Measurements from ENCODE around the gene WDR35. TPM values are rescaled to one million over a fixed set of nuclear protein-coding genes. Genes with fewer than 3 reads are reported as not detected.
A peak's percentile ranks its signal among the peaks of the same experiment; 100 is the strongest.
"Not testable (repeated sequence)": the region's sequence is repeated elsewhere in the genome, so short reads cannot be mapped to it uniquely, and the experiment has no call there.

WDR35 gene
- total RNA-seq, 1 donor from 2014 or later, result 8.7 TPM

DNA sequence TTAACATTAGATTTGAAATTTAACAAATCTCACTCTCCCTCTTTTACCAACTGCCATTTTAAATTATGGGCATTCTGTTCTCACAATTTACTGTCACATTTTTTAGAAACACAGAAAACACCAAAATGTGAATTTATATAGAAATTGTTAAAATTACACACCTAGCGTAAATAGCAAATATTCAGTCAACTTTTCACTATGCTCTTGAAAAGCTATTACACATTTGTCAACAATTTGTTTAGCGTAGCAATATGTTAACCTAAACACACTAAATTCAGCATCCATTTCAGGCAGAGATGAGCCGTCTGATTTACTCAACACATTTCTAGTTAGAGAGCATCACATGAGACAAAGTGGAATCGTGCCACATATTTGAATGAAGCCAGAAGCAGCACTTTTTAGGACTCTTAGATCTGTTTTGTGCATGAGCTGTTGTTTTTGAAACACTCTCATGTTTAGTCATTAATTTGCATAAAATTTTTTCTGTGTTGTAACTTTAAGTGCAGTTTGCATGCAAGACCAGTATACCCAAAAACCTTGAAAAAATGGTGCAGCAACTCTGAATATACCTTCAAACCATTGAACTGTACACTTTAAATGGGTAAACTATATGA is 96.3 kb downstream of the WDR35 start:
- no peak for DNase-seq

DNA sequence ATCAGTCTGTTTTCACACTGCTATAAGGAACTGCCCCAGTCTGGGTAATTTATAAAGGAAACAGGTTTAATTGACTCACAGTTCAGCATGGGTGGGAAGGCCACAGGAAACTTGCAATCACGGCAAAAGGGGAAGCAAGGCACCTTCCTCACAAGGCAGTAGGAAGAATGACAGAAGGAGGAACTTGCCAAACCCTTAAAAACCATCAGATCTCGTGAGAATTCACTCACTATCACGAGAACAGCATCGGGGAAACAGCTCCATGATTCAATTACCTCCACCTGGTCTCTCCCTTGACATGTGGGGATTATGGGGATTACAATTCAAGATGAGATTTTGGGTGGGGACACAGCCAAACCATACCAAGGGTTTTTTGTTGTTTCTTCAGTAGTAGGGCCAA is 97.9 kb downstream of the WDR35 start:
- DNase-seq, result peak; percentile 63

DNA sequence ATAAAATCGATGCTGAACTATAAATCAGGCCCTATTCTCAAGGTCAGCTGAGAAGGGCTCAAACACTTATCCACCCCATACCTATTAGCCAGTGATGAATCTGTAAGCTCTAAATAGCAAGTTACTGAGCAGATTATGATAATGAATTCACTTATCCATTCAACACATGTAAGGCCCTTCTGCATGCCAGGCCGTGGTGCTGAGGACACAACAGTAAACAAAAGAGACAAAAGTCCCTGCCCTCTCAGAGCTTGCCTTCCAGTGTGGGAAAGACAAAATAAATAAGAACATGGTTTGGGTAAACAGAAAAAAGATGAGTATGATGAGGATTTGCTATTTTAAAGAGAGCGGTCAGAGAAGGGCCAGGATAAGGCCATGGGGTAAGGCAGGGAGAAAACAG is 99.8 kb downstream of the WDR35 start:
- DNase-seq, result no peak

DNA sequence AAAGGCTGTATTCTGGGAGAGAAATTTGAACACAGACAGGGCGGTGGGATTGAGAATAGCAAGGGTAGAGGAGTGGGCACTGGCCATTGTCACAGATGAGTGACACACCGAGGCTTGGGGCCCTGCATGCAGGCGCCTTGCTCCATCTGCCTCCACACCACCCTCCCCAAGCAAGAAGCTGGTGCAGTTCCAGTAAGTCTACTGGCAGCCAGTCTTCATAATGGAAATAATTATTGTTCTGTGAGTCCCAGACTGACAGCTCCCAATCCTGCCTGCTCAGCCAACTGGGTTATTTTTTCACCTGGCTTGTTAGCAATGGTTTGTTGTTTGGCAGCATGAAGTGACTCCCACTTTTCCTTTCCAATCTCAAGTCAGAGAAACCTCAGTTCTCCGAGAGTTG is 101.1 kb downstream of the WDR35 start:
- DNase-seq, result no peak

DNA sequence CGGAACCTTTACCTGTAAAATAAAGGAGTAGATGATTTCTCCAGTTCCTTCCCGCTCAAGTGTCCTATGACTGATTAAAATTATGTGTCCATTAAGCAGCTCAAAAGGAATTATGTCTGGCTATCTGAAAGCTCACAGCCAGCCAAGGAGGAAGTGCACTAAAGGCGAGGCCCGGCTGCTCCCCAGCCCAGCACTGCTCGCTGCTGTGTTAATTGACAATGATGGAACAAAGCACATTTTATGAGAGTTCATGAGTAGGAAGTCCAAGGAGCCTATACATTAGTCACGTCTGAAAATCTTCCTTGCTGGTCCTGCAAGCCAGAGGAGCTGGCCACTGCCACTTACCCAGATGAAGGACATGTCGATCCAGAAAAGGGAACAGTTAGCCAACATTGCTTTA is 102.4 kb downstream of the WDR35 start:
- DNase-seq, result no peak

DNA sequence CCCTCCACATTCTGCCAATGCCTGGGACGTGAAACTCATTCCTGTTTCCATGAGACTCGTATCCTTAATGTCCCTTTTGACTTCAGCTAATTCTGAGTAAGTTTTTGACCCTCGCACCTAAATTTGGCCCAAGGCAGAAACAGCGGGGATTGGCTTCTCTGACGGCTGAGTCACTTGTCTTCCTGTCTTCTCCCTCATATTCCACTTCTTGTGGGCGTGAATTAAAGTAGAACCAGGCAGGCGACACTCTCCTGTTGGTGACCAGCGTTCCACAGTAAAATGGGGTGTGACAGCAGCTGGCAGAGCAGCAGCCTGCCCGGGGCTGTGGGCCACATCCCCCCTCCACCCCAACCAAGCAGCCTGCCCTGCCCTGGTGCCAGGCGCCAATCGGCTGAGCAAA is 103.6 kb downstream of the WDR35 start:
- no peak for DNase-seq

DNA sequence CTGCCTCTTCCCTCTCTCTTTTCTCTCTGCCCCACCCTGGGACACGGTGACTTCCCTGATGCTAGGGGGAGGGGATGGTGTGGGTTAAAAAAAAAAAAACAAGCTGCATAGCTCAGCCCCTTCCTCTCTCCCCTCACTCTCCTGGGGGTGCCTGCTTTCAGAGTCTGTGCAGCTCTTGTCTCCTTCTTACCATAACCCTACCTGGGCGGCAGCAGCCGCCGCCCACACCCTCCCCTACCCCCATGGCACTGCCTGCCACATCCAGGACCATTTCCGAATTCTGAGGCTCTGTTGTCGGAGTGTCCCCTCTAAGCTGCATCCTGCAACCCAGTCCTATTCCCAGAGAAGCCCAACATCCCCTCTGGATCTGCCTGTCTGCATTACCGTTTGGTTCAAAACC is 104.1 kb downstream of the WDR35 start:
- DNase-seq, result no peak

DNA sequence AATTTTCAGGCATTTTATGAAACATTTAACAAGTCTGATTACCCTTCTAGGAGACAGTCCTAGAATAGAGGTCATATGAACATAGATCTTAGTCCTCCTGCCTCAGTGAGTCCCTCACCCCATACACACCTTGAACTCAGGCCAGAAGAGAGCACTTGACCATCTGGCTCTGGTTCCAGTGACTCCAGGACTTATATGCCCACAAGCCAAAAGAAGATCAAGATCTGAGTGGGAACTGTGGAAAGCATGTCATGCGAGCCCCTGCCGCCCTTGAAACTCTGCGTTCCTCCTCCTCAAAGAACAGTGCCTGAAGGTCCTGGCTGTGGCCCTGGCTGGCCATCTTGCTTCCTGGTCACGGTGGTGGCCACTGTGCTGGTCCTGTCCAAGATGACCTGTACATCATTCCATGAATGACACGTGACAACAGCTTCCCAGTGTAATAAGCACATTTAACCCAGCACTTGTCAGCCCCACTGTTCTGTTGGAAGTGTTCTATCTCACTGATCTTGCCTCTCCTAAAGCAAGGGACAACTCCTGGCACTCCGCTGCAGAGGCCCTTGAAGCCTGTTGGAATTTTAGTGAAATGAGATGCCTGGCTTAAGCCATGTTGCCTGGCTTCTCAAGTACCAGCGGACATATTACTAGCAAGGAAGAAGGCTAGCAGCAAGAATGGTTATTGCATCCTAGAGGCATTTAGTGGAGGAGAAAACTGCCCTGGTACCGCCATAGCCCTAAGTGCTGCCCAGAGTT is 105.8 kb downstream of the WDR35 start:
- no peak for DNase-seq

DNA sequence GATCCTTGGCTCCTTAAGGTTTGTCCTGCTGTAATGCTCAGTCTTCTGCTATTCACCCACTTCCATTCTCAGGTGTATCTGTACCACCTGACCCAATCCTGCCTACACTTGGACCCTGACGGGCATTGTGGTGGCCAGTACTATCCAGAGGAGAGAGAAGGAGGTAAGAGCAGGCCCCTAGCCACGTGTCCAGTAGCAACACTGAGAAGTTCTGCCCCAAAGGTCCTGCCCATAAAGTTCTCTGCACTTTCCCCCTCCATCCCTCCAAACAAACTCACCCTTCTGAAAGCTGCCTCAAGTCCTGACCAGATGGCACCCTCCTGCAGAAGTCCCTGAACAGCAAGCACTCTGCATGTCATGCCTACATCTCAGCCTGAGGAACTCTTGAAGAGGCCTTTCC is 106.4 kb downstream of the WDR35 start:
- no peak for DNase-seq

DNA sequence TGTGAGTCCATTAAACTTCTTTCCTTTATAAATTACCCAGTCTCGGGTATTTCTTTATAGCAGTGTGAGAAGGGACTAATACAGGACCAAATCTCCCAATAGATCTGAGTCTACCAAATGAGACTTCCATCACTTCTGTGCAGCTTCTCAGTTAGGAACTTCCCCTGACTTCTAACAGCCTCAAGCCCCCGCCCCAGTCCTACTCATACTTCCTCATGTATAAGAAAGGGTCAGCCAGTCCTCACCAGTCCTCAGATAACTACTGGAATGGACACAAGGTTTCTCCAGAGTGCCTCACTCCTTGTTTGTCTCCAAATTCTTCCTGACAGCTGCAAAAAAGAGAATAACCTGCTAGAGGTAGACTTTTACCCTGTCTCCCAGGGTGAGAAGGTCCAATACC is 107.6 kb downstream of the WDR35 start:
- DNase-seq, result no peak

DNA sequence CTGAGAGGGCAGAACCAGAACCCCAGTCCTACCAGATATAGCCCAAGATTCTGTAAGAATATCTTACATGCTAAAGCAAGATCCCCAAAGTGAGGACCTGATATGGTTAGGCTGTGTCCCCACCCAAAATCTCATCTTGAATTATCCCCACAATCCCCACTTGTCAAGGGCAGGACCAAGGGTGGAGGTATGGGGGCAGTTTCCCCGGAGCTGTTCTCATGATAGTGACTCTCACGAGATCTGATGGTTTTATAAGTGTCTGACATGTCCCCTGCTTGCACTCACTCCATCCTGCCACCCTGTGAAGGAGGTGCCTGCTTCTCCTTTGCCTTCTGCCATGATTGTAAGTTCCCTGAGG is 108.0 kb downstream of the WDR35 start:
- no peak for DNase-seq

DNA sequence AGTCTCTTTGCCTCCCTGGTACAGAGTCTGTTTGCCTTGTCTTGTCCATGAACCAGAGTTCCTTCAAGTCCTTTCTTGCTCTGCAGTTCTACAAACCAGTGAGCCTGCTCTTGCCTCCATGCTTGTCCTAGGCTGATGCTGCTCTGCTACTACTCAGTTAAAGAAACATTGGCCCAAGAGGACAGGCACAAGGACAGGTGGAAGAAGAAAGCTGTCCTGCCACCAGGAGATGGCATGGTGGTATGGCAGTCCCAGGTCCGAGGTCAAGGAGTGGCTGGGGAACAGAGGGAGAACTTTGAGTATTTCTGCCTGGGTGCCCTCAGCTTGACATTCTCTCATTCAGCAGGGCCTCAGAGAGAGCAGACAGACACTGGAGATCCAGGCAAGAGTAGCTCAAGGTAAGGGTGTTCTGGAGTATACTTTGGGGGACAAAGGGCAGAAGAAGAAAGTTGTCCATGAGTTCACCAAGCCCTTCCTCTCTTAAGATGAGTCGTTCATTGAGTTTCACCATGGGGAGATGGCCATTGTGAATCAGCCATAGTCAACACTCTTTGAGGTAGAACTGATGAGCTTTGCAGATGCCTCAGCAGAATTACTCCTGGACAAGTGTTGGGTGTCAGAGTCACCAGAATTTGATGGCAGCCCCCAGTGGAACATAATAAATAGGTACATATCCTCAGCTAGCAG is 108.5 kb downstream of the WDR35 start:
- no peak for DNase-seq

DNA sequence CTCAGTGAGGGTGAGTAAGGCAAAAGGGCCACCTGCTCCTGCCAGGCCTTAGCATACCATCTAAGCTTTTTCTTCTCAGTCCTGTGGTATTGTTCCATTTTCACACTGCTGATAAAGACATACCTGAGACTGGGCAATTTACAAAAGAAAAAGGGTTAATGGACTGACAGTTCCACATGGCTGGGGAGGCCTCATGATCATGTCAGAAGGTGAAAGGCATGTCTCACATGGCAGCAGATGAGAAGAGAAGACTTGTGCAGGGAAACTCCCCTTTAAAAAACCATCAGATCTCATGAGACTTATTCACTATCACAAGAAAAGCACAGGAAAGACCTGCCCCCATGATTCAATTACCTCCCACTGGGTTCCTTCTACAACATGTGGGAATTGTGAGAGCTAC is 109.7 kb downstream of the WDR35 start:
- not testable (repeated sequence) for DNase-seq

DNA sequence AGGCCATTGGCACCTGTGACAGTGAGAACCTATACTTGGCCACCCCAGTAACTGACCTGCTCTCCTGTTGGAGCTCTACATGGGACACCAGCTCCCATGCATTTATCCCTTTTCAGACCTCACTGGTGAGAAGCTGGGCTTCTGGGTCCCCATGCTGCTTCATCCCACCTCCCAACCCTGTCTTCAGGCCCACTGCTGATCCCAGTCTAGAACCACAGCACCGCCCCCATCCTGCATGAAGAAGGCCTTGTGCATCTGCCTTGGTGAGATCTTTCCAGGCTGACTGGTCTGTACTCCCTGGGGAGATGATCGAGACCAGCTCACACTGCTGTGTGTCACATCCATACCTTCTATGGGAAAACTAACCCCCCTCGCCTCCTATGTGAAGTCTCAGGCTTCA is 110.8 kb downstream of the WDR35 start:
- DNase-seq, result no peak

DNA sequence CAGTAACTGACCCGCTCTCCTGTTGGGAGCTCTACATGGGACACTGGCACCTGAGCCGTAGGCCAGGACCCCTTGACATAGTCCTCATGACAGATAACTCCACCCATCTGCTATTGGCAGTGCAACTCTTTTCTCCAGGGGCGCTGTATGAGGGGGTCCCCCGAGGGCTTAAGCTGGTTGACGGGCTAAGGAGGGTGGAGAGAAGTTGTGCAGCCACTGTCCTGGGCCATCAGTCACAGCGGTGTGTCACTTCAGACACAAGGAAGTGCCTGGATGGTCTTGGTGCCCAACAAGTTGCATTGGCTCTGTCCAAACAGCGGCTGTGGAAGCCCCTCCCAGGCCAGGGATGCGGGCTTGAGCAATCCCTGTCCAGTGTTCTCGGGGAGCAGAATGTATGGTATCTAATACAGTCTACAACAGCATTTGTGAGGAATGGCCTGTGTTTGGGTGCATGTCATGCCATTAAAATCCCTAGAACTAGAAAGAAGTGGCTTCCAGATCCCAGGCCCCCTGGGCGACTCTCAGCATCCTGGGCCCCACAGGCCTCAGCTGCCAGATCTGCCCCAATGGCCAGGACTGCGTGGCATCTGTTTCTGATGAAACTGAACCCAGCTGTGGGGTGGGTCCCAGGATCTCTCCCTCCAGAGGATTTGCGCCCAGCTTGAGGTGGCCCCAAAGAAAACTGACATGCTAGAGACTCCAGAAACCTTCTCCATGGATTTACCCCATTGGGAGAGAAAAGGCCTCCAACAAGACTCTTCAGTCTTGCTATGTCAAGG is 111.4 kb downstream of the WDR35 start:
- DNase-seq, result no peak

DNA sequence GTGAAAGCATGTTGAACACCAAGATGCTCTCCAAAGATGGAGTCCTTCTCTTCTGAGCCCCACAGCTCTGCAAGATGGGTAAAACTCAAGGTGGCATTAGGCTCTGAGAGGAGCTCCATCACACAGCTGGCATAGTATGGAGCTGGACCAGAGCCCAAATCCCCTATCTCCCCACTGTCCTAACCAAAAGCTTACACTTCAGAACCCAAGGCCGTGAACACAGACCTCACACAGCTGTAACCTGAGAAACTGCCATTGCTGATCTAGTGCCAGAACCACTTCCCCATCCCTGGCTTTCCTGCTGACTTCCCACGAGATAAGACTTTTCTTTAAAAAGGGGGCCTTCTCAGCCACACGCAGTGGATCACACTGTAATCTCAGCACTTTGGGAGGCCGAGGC is 113.2 kb downstream of the WDR35 start:
- no peak for DNase-seq

DNA sequence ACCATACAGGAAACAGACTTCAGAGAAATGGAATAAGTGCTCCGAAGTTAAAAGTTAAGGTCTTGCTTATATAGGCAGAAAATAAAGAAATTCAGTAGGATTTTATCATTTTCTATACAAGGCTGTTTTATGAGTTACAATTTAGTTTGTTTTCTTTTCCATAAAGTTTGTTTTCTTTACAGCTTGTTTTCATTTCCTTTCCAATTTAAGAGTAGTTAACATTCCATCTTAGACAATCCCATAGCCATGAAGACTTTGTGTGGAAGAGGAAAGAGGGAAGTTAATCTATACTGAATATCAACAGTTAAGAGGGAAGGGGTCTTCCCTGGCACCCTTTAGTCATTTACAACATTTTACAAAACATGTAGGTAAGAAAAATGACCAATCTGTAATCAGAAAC is 114.6 kb downstream of the WDR35 start:
- DNase-seq, result no peak

DNA sequence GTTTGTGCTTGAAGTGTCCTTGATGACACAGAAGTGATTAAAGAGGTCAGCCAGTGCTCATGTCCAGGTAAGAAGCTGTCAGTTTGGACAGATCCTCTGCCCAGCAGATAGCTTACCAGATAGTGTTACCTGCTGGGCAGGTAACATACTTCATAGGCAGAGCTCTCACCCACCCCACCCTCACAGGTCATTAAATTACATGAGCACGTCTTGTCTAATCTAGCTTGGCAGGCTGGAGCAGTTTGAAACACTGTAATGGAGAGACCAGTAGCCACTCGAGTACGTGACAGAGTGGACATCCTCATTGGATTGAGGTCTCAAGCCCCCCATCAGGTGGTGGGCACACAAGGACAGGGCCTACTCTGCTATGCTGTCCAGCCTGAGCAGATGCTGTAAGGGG is 115.2 kb downstream of the WDR35 start:
- no peak for DNase-seq

DNA sequence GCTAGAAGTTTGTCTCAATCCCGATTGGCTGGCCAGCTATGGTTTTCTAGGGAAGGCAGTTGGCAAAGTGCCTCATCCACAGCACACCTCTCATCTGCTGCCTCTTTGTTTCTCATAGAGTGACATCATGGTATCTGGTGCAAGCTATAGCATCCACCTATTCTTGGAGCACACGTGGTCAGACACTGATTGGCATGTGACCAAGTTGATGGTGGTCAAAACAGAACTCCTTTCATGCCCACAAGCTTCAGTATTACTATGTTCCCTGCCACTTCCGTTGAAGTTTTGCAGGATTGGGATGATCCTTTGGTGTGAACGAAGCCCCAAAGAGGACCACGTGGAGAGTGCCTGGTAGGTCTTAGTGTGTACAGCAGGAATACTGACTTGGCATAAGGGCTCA is 116.9 kb downstream of the WDR35 start:
- DNase-seq, result no peak

DNA sequence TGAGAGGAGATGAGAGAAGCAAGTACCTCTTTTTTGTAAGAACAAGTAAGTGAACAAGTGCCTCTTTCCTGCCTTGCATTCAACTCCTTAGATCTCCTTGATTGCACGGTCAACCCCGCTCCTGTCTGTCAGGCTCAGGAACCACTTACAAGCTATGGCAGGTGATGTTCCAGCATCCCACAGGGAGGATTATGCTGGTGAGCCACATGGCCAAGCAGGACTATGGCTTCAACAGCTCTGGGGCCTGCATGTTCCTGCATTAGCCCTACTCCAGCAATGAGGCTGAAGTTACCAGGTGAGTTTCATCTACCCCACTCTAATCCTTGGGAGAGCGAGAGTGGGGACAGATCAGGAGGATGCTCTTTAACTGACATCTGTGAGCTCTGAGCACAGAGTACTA is 117.6 kb downstream of the WDR35 start:
- no peak for DNase-seq

DNA sequence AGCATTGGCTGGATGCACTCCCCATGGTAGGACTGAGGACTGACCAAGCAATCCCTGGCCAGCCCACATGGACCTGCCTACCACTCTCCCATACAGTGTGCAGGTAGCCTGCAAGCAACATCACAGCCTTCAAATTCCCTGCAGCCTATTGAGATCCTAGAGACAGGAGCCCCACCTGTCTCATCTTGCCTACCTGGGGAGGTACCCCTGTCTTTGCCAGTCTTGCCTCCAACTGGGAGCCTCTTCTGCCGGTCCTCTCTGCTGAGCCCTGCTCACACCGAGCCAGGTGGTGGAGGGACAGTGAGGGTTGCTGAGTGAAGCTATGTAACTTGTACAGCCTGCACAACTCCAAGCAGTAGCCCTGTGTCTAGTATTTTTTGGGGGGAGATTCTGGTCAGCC is 118.1 kb downstream of the WDR35 start:
- no peak for DNase-seq

DNA sequence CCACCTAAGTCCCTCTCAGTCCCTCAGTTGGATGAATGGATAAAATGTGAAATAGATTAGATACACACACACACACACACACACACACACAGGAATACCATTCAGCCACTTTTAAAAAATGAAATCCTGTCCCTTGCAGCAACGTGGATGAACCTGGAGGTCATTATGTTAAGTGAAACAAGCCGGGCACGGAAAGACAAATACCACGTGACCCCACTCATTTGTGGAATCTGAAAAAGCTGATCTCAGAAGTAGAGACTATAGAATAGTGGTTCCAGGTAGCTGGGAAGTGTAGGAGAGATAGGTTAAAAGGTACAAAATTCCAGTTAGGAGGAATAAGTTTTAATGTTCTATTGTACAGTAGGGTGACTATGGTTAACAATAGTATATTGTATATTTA is 119.1 kb downstream of the WDR35 start:
- DNase-seq, result no peak

Measured in dermis blood vessel endothelial cell (primary cell).